WTC11 (cell line): ENCODE measurements around the gene GRAMD2B. TPM values are rescaled to one million over a fixed set of nuclear protein-coding genes. Genes with fewer than 3 reads are reported as not detected.

ENCODE experiments used
- ATAC-seq: fragments of 200-7000 bp; cut with Tn5 transposase; 2 replicates; pipeline ENCODE4 v1.10.0; 2021; ENCODE audit warnings: mild to moderate bottlenecking, moderate library complexity
- CTCF ChIA-PET: fragments of 300-600 bp; sonication (Branson Sonifier 250); formaldehyde crosslinking; loops from one replicate; lab custom pipeline; 2021; ENCODE audit warnings: antibody characterized with exemption; lab: Charles Lee
- POLR2A ChIA-PET: fragments of 350-600 bp; sonication (Branson Sonifier 250); formaldehyde crosslinking; loops from one replicate; lab custom pipeline; 2021; ENCODE audit warnings: antibody characterized with exemption; lab: Charles Lee
- DNase-seq: peaks from one replicate; pipeline ENCODE4 v3.0.0; 2021; ENCODE audit warnings: low spot score
- H3K27ac Mint-ChIP-seq: 2 replicates; pipeline ENCODE4 v1.8.0; 2021; ENCODE audit warnings: mixed read lengths
- H3K27me3 Mint-ChIP-seq: 2 replicates; pipeline ENCODE4 v1.8.0; 2021; ENCODE audit warnings: low read depth, mild to moderate bottlenecking, moderate library complexity, mixed read lengths
- H3K36me3 Mint-ChIP-seq: 2 replicates; pipeline ENCODE4 v1.8.0; 2021; ENCODE audit warnings: mixed read lengths
- H3K4me1 Mint-ChIP-seq: 2 replicates; pipeline ENCODE4 v1.8.0; 2022; ENCODE audit warnings: mixed read lengths
- H3K4me3 Mint-ChIP-seq: 2 replicates; pipeline ENCODE4 v1.8.0; 2021; ENCODE audit warnings: mild to moderate bottlenecking, moderate library complexity, mixed read lengths
- H3K9me3 Mint-ChIP-seq: 2 replicates; pipeline ENCODE4 v1.8.0; 2021; ENCODE audit warnings: mixed read lengths
- CREM ChIP-seq: sonication (generic); formaldehyde crosslinking; IDR thresholded peaks from 2 replicates; pipeline ENCODE4 v1.8.1; 2022; ENCODE audit warnings: mild to moderate bottlenecking, missing genetic modification reagents, moderate library complexity
- ELF4 ChIP-seq: sonication (generic); formaldehyde crosslinking; IDR thresholded peaks from 2 replicates; pipeline ENCODE4 v1.8.1; 2022; ENCODE audit warnings: low read depth, mild to moderate bottlenecking, moderate library complexity, missing genetic modification reagents
- ETV6 ChIP-seq: sonication (generic); formaldehyde crosslinking; IDR thresholded peaks from 2 replicates; pipeline ENCODE4 v1.8.1; 2022; ENCODE audit warnings: mild to moderate bottlenecking, missing genetic modification reagents
- JAZF1 ChIP-seq: fragments of 250-450 bp; sonication (Bioruptor Pico); IDR thresholded peaks from 2 replicates; pipeline ENCODE4 v1.9.0; 2021; ENCODE audit warnings: moderate library complexity, mild to moderate bottlenecking, inconsistent platforms
- JUN ChIP-seq: sonication (generic); formaldehyde crosslinking; IDR thresholded peaks from 2 replicates; pipeline ENCODE4 v1.8.0; 2023; ENCODE audit warnings: mild to moderate bottlenecking, missing genetic modification reagents
- MXD4 ChIP-seq: fragments of 250-450 bp; sonication (Bioruptor Pico); IDR thresholded peaks from 2 replicates; pipeline ENCODE4 v1.8.0; 2021; ENCODE audit warnings: mild to moderate bottlenecking, moderate library complexity, borderline replicate concordance
- ZNF317 ChIP-seq: sonication (generic); formaldehyde crosslinking; IDR thresholded peaks from 2 replicates; pipeline ENCODE4 v1.8.1; 2023; ENCODE audit warnings: low read depth, mild to moderate bottlenecking, moderate library complexity, missing genetic modification reagents, borderline replicate concordance
- ZNF396 ChIP-seq: fragments of 250-450 bp; sonication (Bioruptor Pico); IDR thresholded peaks from 2 replicates; pipeline ENCODE4 v1.8.0; 2021; ENCODE audit warnings: mild to moderate bottlenecking, moderate library complexity, borderline replicate concordance
- total RNA-seq: library from RNA; stranded (reverse); gene quantifications from 3 replicates; pipeline ENCODE4 v1.2.3, GENCODE V29; 2021
- TF ChIP-seq, protein P1 (sequence below): sonication (generic); formaldehyde crosslinking; IDR thresholded peaks from 2 replicates; pipeline ENCODE4 v1.8.0; 2022; ENCODE audit warnings: mild to moderate bottlenecking, missing genetic modification reagents
- TF ChIP-seq, protein P2 (sequence below): sonication (generic); formaldehyde crosslinking; IDR thresholded peaks from 2 replicates; pipeline ENCODE4 v1.8.0; 2022; ENCODE audit warnings: mild to moderate bottlenecking, missing genetic modification reagents
- TF ChIP-seq, protein P3 (sequence below): fragments of 250-450 bp; sonication (Bioruptor Pico); IDR thresholded peaks from 2 replicates; pipeline ENCODE4 v2.1.2; 2022; ENCODE audit warnings: mild to moderate bottlenecking, moderate library complexity
- TF ChIP-seq, protein P4 (sequence below): sonication (generic); formaldehyde crosslinking; IDR thresholded peaks from 2 replicates; pipeline ENCODE4 v1.8.1; 2023; ENCODE audit warnings: mild to moderate bottlenecking, missing genetic modification reagents, borderline replicate concordance
- TF ChIP-seq, protein P5 (sequence below): sonication (generic); formaldehyde crosslinking; IDR thresholded peaks from 2 replicates; pipeline ENCODE4 v1.8.0; 2023; ENCODE audit warnings: missing genetic modification reagents
- TF ChIP-seq, protein P6 (sequence below): sonication (generic); formaldehyde crosslinking; IDR thresholded peaks from 2 replicates; pipeline ENCODE4 v1.8.1; 2022; ENCODE audit warnings: missing genetic modification reagents, borderline replicate concordance
- TF ChIP-seq, protein P7 (sequence below): sonication (generic); formaldehyde crosslinking; IDR thresholded peaks from 2 replicates; pipeline ENCODE4 v1.8.1; 2022; ENCODE audit warnings: low read depth, mild to moderate bottlenecking, moderate library complexity, missing genetic modification reagents, borderline replicate concordance
- TF ChIP-seq, protein P8 (sequence below): sonication (generic); formaldehyde crosslinking; IDR thresholded peaks from 2 replicates; pipeline ENCODE4 v1.8.0; 2023; ENCODE audit warnings: missing genetic modification reagents, mild to moderate bottlenecking, borderline replicate concordance
- TF ChIP-seq, protein P9 (sequence below): sonication (generic); formaldehyde crosslinking; conservative IDR thresholded peaks from 2 replicates; pipeline ENCODE4 v1.8.1; 2022; ENCODE audit warnings: mild to moderate bottlenecking, missing genetic modification reagents

The GRAMD2B gene
- total RNA-seq, 1 experiment from 2014 or later = 11.6 TPM

DNA sequence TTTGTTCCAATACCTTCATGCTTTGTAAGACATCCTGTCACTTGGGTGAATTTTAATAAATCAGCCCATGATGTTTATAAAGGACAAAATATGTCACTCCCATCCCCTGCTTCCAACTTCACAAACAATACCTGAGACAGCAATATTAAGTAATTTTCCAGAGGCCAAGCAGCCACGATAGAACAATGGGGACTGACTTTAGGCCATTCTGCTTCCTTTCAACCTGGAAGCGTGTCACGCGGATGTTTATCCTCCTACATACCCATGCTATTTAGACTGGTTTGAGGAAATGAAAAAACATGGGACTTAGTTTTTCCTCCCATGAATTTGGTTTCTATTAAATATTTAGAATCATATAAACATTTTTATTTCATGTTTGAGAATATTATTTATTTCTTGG is 82.9 kb downstream of the GRAMD2B start (continued):
- TF ChIP-seq, protein P1, sequence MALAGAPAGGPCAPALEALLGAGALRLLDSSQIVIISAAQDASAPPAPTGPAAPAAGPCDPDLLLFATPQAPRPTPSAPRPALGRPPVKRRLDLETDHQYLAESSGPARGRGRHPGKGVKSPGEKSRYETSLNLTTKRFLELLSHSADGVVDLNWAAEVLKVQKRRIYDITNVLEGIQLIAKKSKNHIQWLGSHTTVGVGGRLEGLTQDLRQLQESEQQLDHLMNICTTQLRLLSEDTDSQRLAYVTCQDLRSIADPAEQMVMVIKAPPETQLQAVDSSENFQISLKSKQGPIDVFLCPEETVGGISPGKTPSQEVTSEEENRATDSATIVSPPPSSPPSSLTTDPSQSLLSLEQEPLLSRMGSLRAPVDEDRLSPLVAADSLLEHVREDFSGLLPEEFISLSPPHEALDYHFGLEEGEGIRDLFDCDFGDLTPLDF (CRISPR knock-in tag) = no peak
- no peak for TF ChIP-seq ZNF317 (CRISPR knock-in tag)
- TF ChIP-seq JAZF1 (CRISPR knock-in tag) = no peak
- TF ChIP-seq, protein P2, sequence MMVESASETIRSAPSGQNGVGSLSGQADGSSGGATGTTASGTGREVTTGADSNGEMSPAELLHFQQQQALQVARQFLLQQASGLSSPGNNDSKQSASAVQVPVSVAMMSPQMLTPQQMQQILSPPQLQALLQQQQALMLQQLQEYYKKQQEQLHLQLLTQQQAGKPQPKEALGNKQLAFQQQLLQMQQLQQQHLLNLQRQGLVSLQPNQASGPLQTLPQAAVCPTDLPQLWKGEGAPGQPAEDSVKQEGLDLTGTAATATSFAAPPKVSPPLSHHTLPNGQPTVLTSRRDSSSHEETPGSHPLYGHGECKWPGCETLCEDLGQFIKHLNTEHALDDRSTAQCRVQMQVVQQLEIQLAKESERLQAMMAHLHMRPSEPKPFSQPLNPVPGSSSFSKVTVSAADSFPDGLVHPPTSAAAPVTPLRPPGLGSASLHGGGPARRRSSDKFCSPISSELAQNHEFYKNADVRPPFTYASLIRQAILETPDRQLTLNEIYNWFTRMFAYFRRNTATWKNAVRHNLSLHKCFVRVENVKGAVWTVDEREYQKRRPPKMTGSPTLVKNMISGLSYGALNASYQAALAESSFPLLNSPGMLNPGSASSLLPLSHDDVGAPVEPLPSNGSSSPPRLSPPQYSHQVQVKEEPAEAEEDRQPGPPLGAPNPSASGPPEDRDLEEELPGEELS = no peak
- TF ChIP-seq, protein P3, sequence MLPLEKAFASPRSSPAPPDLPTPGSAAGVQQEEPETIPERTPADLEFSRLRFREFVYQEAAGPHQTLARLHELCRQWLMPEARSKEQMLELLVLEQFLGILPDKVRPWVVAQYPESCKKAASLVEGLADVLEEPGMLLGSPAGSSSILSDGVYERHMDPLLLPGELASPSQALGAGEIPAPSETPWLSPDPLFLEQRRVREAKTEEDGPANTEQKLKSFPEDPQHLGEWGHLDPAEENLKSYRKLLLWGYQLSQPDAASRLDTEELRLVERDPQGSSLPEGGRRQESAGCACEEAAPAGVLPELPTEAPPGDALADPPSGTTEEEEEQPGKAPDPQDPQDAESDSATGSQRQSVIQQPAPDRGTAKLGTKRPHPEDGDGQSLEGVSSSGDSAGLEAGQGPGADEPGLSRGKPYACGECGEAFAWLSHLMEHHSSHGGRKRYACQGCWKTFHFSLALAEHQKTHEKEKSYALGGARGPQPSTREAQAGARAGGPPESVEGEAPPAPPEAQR (CRISPR knock-in tag) = no peak
- TF ChIP-seq, protein P4, sequence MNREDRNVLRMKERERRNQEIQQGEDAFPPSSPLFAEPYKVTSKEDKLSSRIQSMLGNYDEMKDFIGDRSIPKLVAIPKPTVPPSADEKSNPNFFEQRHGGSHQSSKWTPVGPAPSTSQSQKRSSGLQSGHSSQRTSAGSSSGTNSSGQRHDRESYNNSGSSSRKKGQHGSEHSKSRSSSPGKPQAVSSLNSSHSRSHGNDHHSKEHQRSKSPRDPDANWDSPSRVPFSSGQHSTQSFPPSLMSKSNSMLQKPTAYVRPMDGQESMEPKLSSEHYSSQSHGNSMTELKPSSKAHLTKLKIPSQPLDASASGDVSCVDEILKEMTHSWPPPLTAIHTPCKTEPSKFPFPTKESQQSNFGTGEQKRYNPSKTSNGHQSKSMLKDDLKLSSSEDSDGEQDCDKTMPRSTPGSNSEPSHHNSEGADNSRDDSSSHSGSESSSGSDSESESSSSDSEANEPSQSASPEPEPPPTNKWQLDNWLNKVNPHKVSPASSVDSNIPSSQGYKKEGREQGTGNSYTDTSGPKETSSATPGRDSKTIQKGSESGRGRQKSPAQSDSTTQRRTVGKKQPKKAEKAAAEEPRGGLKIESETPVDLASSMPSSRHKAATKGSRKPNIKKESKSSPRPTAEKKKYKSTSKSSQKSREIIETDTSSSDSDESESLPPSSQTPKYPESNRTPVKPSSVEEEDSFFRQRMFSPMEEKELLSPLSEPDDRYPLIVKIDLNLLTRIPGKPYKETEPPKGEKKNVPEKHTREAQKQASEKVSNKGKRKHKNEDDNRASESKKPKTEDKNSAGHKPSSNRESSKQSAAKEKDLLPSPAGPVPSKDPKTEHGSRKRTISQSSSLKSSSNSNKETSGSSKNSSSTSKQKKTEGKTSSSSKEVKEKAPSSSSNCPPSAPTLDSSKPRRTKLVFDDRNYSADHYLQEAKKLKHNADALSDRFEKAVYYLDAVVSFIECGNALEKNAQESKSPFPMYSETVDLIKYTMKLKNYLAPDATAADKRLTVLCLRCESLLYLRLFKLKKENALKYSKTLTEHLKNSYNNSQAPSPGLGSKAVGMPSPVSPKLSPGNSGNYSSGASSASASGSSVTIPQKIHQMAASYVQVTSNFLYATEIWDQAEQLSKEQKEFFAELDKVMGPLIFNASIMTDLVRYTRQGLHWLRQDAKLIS = no peak
- no peak for TF ChIP-seq JUN (CRISPR knock-in tag)
- TF ChIP-seq, protein P5, sequence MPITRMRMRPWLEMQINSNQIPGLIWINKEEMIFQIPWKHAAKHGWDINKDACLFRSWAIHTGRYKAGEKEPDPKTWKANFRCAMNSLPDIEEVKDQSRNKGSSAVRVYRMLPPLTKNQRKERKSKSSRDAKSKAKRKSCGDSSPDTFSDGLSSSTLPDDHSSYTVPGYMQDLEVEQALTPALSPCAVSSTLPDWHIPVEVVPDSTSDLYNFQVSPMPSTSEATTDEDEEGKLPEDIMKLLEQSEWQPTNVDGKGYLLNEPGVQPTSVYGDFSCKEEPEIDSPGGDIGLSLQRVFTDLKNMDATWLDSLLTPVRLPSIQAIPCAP (CRISPR knock-in tag) = no peak
- TF ChIP-seq CREM (CRISPR knock-in tag) = no peak
- no peak for TF ChIP-seq ZNF396 (CRISPR knock-in tag)

DNA sequence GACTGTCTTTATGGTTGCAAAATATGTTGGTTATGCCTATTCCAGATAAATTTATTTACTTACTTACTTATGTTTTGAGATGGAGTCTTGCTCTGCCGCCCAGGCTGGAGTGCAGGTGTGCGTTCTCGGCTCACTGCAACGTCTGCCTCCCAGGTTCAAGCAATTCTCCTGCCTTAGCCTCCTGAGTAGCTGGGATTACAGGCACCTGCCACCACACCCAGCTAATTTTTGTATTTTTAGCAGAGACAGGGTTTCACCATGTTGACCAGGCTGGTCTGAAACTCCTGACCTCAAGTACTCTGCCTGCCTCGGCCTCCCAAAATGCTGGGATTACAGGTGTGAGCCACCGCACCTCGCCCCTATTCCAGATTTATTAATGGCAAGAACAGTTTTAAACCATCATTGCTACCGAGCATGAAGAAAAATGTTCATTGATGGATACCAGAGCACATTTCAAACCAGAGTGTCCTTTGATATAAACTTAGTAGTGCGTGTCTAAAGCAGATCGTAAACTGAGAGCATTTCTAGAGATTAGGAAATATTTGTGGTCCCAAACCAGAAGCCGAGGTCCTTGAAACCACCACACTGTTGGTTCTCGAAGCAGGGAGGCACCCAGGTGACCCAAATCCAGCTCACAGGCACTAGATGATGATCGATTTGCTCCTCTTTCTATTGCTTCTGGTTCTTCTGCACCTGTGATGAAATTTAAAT is 85.2 kb downstream of the GRAMD2B start:
- Mint-ChIP-seq H3K27me3 (no peaks in the 10 kb centered on the region), H3K9me3 (peaks cover 6% of the 10 kb centered on the region; the same call in 1 of the 2 replicates)
- CTCF ChIA-PET = interaction anchor here (0.6 to 2.0 kb wide), 2 partner anchors 8 to 35 kb away, joined by 3 to 9 read pairs; no protein-coding TSS in a partner anchor
- TF ChIP-seq, protein P6, sequence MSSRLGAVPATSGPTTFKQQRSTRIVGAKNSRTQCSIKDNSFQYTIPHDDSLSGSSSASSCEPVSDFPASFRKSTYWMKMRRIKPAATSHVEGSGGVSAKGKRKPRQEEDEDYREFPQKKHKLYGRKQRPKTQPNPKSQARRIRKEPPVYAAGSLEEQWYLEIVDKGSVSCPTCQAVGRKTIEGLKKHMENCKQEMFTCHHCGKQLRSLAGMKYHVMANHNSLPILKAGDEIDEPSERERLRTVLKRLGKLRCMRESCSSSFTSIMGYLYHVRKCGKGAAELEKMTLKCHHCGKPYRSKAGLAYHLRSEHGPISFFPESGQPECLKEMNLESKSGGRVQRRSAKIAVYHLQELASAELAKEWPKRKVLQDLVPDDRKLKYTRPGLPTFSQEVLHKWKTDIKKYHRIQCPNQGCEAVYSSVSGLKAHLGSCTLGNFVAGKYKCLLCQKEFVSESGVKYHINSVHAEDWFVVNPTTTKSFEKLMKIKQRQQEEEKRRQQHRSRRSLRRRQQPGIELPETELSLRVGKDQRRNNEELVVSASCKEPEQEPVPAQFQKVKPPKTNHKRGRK (CRISPR knock-in tag) = no peak
- TF ChIP-seq ETV6 (CRISPR knock-in tag) (no peak), CREM (CRISPR knock-in tag) (no peak), MXD4 (CRISPR knock-in tag) (no peak), ELF4 (CRISPR knock-in tag) (no peak)
- TF ChIP-seq, protein P7, sequence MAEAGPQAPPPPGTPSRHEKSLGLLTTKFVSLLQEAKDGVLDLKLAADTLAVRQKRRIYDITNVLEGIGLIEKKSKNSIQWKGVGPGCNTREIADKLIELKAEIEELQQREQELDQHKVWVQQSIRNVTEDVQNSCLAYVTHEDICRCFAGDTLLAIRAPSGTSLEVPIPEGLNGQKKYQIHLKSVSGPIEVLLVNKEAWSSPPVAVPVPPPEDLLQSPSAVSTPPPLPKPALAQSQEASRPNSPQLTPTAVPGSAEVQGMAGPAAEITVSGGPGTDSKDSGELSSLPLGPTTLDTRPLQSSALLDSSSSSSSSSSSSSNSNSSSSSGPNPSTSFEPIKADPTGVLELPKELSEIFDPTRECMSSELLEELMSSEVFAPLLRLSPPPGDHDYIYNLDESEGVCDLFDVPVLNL = no peak
- TF ChIP-seq, protein P8, sequence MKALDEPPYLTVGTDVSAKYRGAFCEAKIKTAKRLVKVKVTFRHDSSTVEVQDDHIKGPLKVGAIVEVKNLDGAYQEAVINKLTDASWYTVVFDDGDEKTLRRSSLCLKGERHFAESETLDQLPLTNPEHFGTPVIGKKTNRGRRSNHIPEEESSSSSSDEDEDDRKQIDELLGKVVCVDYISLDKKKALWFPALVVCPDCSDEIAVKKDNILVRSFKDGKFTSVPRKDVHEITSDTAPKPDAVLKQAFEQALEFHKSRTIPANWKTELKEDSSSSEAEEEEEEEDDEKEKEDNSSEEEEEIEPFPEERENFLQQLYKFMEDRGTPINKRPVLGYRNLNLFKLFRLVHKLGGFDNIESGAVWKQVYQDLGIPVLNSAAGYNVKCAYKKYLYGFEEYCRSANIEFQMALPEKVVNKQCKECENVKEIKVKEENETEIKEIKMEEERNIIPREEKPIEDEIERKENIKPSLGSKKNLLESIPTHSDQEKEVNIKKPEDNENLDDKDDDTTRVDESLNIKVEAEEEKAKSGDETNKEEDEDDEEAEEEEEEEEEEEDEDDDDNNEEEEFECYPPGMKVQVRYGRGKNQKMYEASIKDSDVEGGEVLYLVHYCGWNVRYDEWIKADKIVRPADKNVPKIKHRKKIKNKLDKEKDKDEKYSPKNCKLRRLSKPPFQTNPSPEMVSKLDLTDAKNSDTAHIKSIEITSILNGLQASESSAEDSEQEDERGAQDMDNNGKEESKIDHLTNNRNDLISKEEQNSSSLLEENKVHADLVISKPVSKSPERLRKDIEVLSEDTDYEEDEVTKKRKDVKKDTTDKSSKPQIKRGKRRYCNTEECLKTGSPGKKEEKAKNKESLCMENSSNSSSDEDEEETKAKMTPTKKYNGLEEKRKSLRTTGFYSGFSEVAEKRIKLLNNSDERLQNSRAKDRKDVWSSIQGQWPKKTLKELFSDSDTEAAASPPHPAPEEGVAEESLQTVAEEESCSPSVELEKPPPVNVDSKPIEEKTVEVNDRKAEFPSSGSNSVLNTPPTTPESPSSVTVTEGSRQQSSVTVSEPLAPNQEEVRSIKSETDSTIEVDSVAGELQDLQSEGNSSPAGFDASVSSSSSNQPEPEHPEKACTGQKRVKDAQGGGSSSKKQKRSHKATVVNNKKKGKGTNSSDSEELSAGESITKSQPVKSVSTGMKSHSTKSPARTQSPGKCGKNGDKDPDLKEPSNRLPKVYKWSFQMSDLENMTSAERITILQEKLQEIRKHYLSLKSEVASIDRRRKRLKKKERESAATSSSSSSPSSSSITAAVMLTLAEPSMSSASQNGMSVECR (CRISPR knock-in tag) = no peak
- TF ChIP-seq, protein P9, sequence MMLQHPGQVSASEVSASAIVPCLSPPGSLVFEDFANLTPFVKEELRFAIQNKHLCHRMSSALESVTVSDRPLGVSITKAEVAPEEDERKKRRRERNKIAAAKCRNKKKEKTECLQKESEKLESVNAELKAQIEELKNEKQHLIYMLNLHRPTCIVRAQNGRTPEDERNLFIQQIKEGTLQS (CRISPR knock-in tag) = no peak

More for the DNA sequence above, 85.2 kb downstream of the GRAMD2B start:
- POLR2A ChIA-PET = no interaction called here
- H3K4me3 Mint-ChIP-seq = no peak overlapping the region
- ATAC-seq (no peak), DNase-seq (no peak)
- H3K4me1 Mint-ChIP-seq = peaks cover 11% of the 10 kb centered on the region
- H3K27ac Mint-ChIP-seq = no peak overlapping the region
- H3K36me3 Mint-ChIP-seq = no peaks in the 10 kb centered on the region
